Mucosa of gallbladder (tissue), 1 donor: ENCODE measurements around the gene FOXD4L1. TPM values are rescaled to one million over a fixed set of nuclear protein-coding genes. Genes with fewer than 3 reads are reported as not detected.
"Not testable (repeated sequence)": the region's sequence is repeated elsewhere in the genome, so short reads cannot be mapped to it uniquely, and the experiment has no call there.

Experiments
- DNase-seq: peaks from one replicate; pipeline ENCODE4 v3.0.0-alpha.2; 2020; ENCODE audit warnings: low spot score
- total RNA-seq: library from RNA; stranded (reverse); gene quantifications from one replicate; pipeline ENCODE4 v1.2.1, GENCODE V29; 2021
- donor health status: DM: no; HTN: no; CAD: no.

The FOXD4L1 gene
- total RNA-seq, 1 donor from 2014 or later = 0.17 TPM

GRCh38 chr2:113524986-113525385 is 26.5 kb downstream of the FOXD4L1 start:
- DNase-seq = not testable (repeated sequence)

GRCh38 chr2:113527350-113528045 is 29.0 kb downstream of the FOXD4L1 start:
- DNase-seq = not testable (repeated sequence)

- not testable (repeated sequence) for DNase-seq
Measured at GRCh38 chr2:113528126-113528525, 29.7 kb downstream of the FOXD4L1 start.

GRCh38 chr2:113528904-113529303 is 30.4 kb downstream of the FOXD4L1 start:
- not testable (repeated sequence) for DNase-seq

GRCh38 chr2:113532991-113533390 is 34.5 kb downstream of the FOXD4L1 start:
- DNase-seq = not testable (repeated sequence)

GRCh38 chr2:113536573-113536972 is 38.1 kb downstream of the FOXD4L1 start:
- DNase-seq = not testable (repeated sequence)

GRCh38 chr2:113540834-113541203 is 42.4 kb downstream of the FOXD4L1 start:
- not testable (repeated sequence) for DNase-seq

GRCh38 chr2:113541204-113541975 is 42.9 kb downstream of the FOXD4L1 start:
- peak; percentile 20 for DNase-seq

GRCh38 chr2:113541976-113542485 is 43.6 kb downstream of the FOXD4L1 start:
- DNase-seq = not testable (repeated sequence)

- DNase-seq = not testable (repeated sequence)
Measured at GRCh38 chr2:113542529-113542928, 44.1 kb downstream of the FOXD4L1 start.

Other genes with a start within 250 kb of the FOXD4L1 start
- gene PAX8, start 219.7 kb upstream of the FOXD4L1 start, total RNA-seq = 3.5 TPM
- gene ZNG1B, start 61.0 kb upstream of the FOXD4L1 start, total RNA-seq = 29.5 TPM
- gene RABL2A, start 128.6 kb downstream of the FOXD4L1 start, total RNA-seq = 28.9 TPM